Panc1 (cell line): Measurements from ENCODE around the gene DUSP15. TPM values are rescaled to one million over a fixed set of nuclear protein-coding genes. Genes with fewer than 3 reads are reported as not detected.

Experiments used
- ATAC-seq: fragments of 200-7000 bp; cut with Tn5 transposase; 2 replicates; pipeline ENCODE4 v1.9.1; 2020; ENCODE audit warnings: mild to moderate bottlenecking, moderate library complexity
- BruUV-seq: library from RNA; stranded (reverse); fragments of 400-500 nt; replicated peaks from 2 replicates; lab custom pipeline; 2021; lab: Mats Ljungman, UMichigan
- CTCF ChIA-PET: fragments of 300-600 bp; sonication (Branson Sonifier 250); formaldehyde crosslinking; loops from one replicate; lab custom pipeline; 2022; ENCODE audit warnings: antibody characterized with exemption; lab: Charles Lee
- POLR2A ChIA-PET: fragments of 300-600 bp; sonication (Branson Sonifier 250); formaldehyde crosslinking; loops from one replicate; lab custom pipeline; 2022; ENCODE audit warnings: antibody characterized with exemption; lab: Charles Lee
- DNase-seq: peaks from one replicate; pipeline ENCODE4 v3.0.0-alpha.2; 2010; ENCODE audit warnings: low read depth, low spot score
- H3K27ac ChIP-seq: 2 replicates; pipeline ENCODE4 v1.5.1; 2011; ENCODE audit warnings: mild to moderate bottlenecking, low read length, inconsistent platforms
- H3K27me3 ChIP-seq: fragments of 200-500 bp; sonication (Bioruptor generic); 2 replicates; pipeline ENCODE4 v1.6.0; 2014; ENCODE audit warnings: low read length, inconsistent platforms; ENCODE audit not compliant: control insufficient read depth, insufficient read depth
- H3K36me3 ChIP-seq: fragments of 200-500 bp; sonication (Bioruptor generic); 2 replicates; pipeline ENCODE4 v1.5.1; 2014; ENCODE audit warnings: inconsistent platforms, mild to moderate bottlenecking, low read length, moderate library complexity; ENCODE audit not compliant: control insufficient read depth, insufficient read depth
- H3K4me1 ChIP-seq: 2 replicates; pipeline ENCODE4 v1.5.1; 2011; ENCODE audit warnings: inconsistent platforms, mild to moderate bottlenecking, low read length, moderate library complexity; ENCODE audit not compliant: control insufficient read depth, insufficient read depth
- H3K4me3 ChIP-seq, 2 experiments: 2 replicates each; pipeline ENCODE4 v1.5.1; 2011 to 2012; ENCODE audit warnings: low read depth in 2 of 2, low read length in 2 of 2, mild to moderate bottlenecking in 2 of 2, inconsistent platforms in 1 of 2, moderate library complexity in 1 of 2
- H3K9me3 ChIP-seq: fragments of 200-500 bp; sonication (Bioruptor generic); 2 replicates; pipeline ENCODE4 v1.5.1; 2014; ENCODE audit warnings: low read depth, mild to moderate bottlenecking, inconsistent platforms, low read length, moderate library complexity; ENCODE audit not compliant: control insufficient read depth, insufficient read depth
- POLR2AphosphoS5 ChIP-seq: IDR thresholded peaks from 2 replicates; pipeline ENCODE4 v1.6.1; 2012; ENCODE audit warnings: mild to moderate bottlenecking, low read depth, low read length, moderate library complexity
- SIN3A ChIP-seq: IDR thresholded peaks from 2 replicates; pipeline ENCODE4 v1.6.1; 2012; ENCODE audit warnings: low read depth, mild to moderate bottlenecking, low read length, moderate library complexity, borderline replicate concordance; ENCODE audit not compliant: insufficient read depth
- TCF7L2 ChIP-seq: IDR thresholded peaks from 2 replicates; pipeline ENCODE4 v1.6.1; 2011; ENCODE audit warnings: mild to moderate bottlenecking, low read depth, low read length, inconsistent platforms
- in situ Hi-C: cut with HindIII; loops from 2 replicates; pipeline ENCODE4 v1.10.0; 2016; ENCODE audit warnings: low sequenced_read_pairs, low pct_unique_long_range_greater_than_20kb
- intact Hi-C: fragments of 100-400 bp; cut with micrococcal nuclease; formaldehyde crosslinking; loops from one replicate; pipeline ENCODE4 v1.10.0; 2022; ENCODE audit not compliant: unreplicated experiment
- total RNA-seq: library from RNA; stranded (reverse); gene quantifications from one replicate; pipeline ENCODE4 v1.2.1, GENCODE V29; 2021; ENCODE audit not compliant: unreplicated experiment
- TF ChIP-seq, protein P1 (sequence below): fragments of 450-650 bp; IDR thresholded peaks from 2 replicates; pipeline ENCODE4 v1.5.1; 2017; ENCODE audit warnings: mild to moderate bottlenecking
- TF ChIP-seq, protein P2 (sequence below), 2 experiments: IDR thresholded peaks; 2 replicates each; pipeline ENCODE4 v1.6.1; 2011 to 2012; ENCODE audit warnings: low read depth in 2 of 2, control low read depth in 1 of 2, low read length in 1 of 2, mild to moderate bottlenecking in 1 of 2, moderate library complexity in 1 of 2; ENCODE audit not compliant: insufficient read depth in 1 of 2

Gene DUSP15
- total RNA-seq, 1 experiment from 2014 or later, result 23.6 TPM

DNA sequence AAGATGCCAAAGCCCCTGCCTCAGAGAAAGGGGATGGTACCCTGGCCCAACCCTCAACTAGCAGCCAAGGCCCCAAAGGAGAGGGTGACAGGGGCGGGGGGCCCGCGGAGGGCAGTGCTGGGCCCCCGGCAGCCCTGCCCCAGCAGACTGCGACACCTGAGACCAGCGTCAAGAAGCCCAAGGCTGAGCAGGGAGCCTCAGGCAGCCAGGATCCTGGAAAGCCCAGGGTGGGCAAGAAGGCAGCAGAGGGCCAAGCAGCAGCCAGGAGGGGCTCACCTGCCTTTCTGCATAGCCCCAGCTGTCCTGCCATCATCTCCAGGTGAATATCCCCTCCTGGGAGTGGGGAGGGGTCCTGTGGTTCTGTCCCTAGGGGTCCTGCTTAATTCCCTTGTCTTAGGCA is 50.1 kb downstream of the DUSP15 start:
- intact Hi-C loops (loop anchor here (5.0 kb wide), 1 partner anchor 272 kb away; no protein-coding TSS in a partner anchor), in situ Hi-C loops (no loop called here)
- DNase-seq (no peak), ATAC-seq (no peak)
- Histone ChIP-seq H3K4me1 (peaks cover 22% of the 10 kb centered on the region), H3K27ac (no peak overlapping the region), H3K36me3 (no peaks in the 10 kb centered on the region), H3K4me3 (no peak overlapping the region), H3K9me3 (no peaks in the 10 kb centered on the region), H3K27me3 (no peaks in the 10 kb centered on the region)
- BruUV-seq, result no TSS peak
- CTCF ChIA-PET, result interaction anchor here (0.6 kb wide), 1 partner anchor 403 kb away, joined by 3 read pairs; no protein-coding TSS in a partner anchor
- TF ChIP-seq SIN3A (no peak), POLR2AphosphoS5 (no peak), TCF7L2 (no peak)
- TF ChIP-seq, protein P1, sequence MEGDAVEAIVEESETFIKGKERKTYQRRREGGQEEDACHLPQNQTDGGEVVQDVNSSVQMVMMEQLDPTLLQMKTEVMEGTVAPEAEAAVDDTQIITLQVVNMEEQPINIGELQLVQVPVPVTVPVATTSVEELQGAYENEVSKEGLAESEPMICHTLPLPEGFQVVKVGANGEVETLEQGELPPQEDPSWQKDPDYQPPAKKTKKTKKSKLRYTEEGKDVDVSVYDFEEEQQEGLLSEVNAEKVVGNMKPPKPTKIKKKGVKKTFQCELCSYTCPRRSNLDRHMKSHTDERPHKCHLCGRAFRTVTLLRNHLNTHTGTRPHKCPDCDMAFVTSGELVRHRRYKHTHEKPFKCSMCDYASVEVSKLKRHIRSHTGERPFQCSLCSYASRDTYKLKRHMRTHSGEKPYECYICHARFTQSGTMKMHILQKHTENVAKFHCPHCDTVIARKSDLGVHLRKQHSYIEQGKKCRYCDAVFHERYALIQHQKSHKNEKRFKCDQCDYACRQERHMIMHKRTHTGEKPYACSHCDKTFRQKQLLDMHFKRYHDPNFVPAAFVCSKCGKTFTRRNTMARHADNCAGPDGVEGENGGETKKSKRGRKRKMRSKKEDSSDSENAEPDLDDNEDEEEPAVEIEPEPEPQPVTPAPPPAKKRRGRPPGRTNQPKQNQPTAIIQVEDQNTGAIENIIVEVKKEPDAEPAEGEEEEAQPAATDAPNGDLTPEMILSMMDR, result no peak
- TF ChIP-seq, protein P2, sequence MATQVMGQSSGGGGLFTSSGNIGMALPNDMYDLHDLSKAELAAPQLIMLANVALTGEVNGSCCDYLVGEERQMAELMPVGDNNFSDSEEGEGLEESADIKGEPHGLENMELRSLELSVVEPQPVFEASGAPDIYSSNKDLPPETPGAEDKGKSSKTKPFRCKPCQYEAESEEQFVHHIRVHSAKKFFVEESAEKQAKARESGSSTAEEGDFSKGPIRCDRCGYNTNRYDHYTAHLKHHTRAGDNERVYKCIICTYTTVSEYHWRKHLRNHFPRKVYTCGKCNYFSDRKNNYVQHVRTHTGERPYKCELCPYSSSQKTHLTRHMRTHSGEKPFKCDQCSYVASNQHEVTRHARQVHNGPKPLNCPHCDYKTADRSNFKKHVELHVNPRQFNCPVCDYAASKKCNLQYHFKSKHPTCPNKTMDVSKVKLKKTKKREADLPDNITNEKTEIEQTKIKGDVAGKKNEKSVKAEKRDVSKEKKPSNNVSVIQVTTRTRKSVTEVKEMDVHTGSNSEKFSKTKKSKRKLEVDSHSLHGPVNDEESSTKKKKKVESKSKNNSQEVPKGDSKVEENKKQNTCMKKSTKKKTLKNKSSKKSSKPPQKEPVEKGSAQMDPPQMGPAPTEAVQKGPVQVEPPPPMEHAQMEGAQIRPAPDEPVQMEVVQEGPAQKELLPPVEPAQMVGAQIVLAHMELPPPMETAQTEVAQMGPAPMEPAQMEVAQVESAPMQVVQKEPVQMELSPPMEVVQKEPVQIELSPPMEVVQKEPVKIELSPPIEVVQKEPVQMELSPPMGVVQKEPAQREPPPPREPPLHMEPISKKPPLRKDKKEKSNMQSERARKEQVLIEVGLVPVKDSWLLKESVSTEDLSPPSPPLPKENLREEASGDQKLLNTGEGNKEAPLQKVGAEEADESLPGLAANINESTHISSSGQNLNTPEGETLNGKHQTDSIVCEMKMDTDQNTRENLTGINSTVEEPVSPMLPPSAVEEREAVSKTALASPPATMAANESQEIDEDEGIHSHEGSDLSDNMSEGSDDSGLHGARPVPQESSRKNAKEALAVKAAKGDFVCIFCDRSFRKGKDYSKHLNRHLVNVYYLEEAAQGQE (IDR thresholded peaks at IDR 0.05; ENCODE audit: insufficient read depth in 1 of 2, low read depth in 2 of 2, low read length in 1 of 2), result no peak
- POLR2A ChIA-PET, result no interaction called here

DNA sequence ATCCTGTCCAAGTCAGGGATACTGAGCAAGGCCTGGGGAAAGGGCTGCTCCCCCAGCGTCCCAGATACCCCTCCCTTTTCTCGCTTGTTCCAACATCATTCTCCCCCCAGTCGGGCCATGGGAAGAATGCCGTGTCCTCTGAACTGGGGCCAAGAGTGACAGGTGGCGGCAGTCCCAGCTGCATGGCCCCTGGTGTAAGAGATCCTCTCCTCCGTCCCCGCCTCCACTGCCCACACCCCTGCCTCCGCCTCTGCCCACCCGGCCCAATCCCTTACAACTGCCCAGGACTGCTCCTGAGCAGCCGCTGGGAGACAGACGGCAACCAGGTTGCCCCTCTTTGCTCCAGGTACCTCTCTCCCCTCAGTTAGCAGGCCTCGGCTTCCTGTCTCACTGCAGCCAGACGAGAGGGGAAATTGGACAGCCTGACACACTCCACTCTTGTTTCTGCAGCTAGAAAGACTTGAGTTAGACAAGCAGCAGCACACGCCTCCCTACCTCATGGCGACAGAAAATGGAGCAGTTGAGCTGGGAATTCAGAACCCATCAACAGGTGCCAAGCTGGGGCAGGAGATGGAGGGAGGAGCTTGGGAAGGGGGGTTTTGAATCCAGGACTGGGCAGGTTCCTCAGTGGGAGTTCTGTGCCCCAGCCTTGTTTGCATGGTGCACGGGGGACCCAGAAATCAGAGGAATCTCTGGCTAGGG is 51.1 kb downstream of the DUSP15 start, which contains the start of gene MYLK2:
Gene MYLK2 (plus strand): TSS at position 274 of the 702 bp plus-strand sequence. CDS start 225 bp downstream, at position 499.
- Histone ChIP-seq H3K9me3 (no peaks in the 10 kb centered on the region), H3K4me3 (no peak within 1 kb of the TSS), H3K4me1 (peaks cover 29% of the 10 kb centered on the region), H3K36me3 (no peaks in the 10 kb centered on the region), H3K27ac (no peak within 1 kb of the TSS), H3K27me3 (no peaks in the 10 kb centered on the region)
- CTCF ChIA-PET, result interaction anchor here (1.4 kb wide), 1 partner anchor 28 kb away, joined by 5 read pairs; no protein-coding TSS in a partner anchor
- intact Hi-C loops, result no loop called here
- POLR2A ChIA-PET, result no interaction called here
- in situ Hi-C loops, result no loop called here
- ATAC-seq (no peak), DNase-seq (no peak)
- BruUV-seq, result no TSS peak
- TF ChIP-seq TCF7L2, result no peak
